22Rv1 (cell line): ENCODE data around the gene SNX9.

Experiments used
- CTCF ChIP-seq: fragments of 450-650 bp; IDR thresholded peaks from 2 replicates; pipeline ENCODE4 v1.5.1; 2017; ENCODE audit warnings: mild to moderate bottlenecking
- ZFX ChIP-seq: fragments of 450-650 bp; IDR thresholded peaks from 2 replicates; pipeline ENCODE4 v1.6.1; 2017; ENCODE audit warnings: antibody characterized with exemption, borderline replicate concordance

GRCh38 chr6:157952861-157953351, 129.9 kb downstream of the SNX9 start:
- TF ChIP-seq CTCF, result no peak
- TF ChIP-seq ZFX, result no peak
